ENCODE results near the gene PGM5.

DNA sequence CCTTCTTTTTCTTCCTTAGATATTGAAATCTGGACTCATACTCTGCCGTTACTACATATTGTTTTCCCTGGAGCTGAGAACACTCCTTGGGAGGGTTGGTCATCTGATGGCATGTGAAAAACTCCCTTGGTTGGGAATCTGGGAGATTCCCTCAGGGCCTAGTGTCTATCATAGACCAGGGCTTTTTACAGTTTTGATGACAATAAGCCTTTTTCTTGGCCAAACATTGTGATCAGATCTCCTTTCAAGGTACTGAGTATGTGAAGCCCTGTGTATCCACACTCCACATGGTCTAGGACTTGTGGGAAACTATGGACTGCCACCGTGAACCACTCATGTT, 151.4 kb downstream of the PGM5 start:
- TF ChIP-seq, protein P1, sequence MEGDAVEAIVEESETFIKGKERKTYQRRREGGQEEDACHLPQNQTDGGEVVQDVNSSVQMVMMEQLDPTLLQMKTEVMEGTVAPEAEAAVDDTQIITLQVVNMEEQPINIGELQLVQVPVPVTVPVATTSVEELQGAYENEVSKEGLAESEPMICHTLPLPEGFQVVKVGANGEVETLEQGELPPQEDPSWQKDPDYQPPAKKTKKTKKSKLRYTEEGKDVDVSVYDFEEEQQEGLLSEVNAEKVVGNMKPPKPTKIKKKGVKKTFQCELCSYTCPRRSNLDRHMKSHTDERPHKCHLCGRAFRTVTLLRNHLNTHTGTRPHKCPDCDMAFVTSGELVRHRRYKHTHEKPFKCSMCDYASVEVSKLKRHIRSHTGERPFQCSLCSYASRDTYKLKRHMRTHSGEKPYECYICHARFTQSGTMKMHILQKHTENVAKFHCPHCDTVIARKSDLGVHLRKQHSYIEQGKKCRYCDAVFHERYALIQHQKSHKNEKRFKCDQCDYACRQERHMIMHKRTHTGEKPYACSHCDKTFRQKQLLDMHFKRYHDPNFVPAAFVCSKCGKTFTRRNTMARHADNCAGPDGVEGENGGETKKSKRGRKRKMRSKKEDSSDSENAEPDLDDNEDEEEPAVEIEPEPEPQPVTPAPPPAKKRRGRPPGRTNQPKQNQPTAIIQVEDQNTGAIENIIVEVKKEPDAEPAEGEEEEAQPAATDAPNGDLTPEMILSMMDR (tag by site-specific recombination; IDR thresholded peaks at IDR 0.05) = no peak
- TF ChIP-seq TRIM28 (IDR thresholded peaks at IDR 0.05; ENCODE audit: borderline replicate concordance, low read length) (no peak), ZNF747 (tag by site-specific recombination; IDR thresholded peaks at IDR 0.05) (no peak), ZNF324 (tag by site-specific recombination; IDR thresholded peaks at IDR 0.05) (no peak), ZNF530 (tag by site-specific recombination; IDR thresholded peaks at IDR 0.05; ENCODE audit: low read depth) (no peak), ZSCAN30 (tag by site-specific recombination; IDR thresholded peaks at IDR 0.05) (no peak)
- TF ChIP-seq, protein P2, sequence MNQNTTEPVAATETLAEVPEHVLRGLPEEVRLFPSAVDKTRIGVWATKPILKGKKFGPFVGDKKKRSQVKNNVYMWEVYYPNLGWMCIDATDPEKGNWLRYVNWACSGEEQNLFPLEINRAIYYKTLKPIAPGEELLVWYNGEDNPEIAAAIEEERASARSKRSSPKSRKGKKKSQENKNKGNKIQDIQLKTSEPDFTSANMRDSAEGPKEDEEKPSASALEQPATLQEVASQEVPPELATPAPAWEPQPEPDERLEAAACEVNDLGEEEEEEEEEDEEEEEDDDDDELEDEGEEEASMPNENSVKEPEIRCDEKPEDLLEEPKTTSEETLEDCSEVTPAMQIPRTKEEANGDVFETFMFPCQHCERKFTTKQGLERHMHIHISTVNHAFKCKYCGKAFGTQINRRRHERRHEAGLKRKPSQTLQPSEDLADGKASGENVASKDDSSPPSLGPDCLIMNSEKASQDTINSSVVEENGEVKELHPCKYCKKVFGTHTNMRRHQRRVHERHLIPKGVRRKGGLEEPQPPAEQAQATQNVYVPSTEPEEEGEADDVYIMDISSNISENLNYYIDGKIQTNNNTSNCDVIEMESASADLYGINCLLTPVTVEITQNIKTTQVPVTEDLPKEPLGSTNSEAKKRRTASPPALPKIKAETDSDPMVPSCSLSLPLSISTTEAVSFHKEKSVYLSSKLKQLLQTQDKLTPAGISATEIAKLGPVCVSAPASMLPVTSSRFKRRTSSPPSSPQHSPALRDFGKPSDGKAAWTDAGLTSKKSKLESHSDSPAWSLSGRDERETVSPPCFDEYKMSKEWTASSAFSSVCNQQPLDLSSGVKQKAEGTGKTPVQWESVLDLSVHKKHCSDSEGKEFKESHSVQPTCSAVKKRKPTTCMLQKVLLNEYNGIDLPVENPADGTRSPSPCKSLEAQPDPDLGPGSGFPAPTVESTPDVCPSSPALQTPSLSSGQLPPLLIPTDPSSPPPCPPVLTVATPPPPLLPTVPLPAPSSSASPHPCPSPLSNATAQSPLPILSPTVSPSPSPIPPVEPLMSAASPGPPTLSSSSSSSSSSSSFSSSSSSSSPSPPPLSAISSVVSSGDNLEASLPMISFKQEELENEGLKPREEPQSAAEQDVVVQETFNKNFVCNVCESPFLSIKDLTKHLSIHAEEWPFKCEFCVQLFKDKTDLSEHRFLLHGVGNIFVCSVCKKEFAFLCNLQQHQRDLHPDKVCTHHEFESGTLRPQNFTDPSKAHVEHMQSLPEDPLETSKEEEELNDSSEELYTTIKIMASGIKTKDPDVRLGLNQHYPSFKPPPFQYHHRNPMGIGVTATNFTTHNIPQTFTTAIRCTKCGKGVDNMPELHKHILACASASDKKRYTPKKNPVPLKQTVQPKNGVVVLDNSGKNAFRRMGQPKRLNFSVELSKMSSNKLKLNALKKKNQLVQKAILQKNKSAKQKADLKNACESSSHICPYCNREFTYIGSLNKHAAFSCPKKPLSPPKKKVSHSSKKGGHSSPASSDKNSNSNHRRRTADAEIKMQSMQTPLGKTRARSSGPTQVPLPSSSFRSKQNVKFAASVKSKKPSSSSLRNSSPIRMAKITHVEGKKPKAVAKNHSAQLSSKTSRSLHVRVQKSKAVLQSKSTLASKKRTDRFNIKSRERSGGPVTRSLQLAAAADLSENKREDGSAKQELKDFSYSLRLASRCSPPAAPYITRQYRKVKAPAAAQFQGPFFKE (tag by site-specific recombination; IDR thresholded peaks at IDR 0.05; ENCODE audit: borderline replicate concordance) = no peak
